GM21381 (cell line): ENCODE measurements around the gene PALLD.
"Not testable (repeated sequence)": the region's sequence is repeated elsewhere in the genome, so short reads cannot be mapped to it uniquely, and the experiment has no call there.

Experiments used
- ATAC-seq: cut with Tn5 transposase; IDR thresholded peaks from one replicate; pipeline ENCODE4 v1.9.1; 2021; ENCODE audit warnings: mild to moderate bottlenecking, moderate library complexity; ENCODE audit not compliant: unreplicated experiment

PALLD gene

DNA sequence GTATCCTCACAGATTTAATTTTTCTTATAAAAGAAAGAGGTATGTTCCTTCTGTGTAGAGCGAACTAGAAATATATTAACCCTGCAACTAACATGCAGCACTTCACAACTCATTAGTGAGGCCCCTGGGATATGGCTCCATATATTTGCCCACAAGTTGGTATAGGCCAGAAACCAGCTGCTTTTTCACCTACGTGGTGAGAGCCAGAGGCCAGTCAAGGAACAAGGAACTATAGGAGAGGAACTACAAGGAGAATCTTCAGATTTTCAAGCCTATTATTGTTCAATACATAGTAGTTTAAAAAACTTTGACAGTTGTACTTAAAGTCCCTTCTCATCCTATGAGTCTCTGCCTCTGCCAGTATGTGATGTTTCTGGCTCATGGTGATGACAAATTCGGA, 307.3 kb downstream of the PALLD start:
- ATAC-seq: no peak

GRCh38 chr4:168805341-168805740, 308.5 kb downstream of the PALLD start:
- ATAC-seq: no peak

GRCh38 chr4:168806247-168806646, 309.4 kb downstream of the PALLD start:
- ATAC-seq: not testable (repeated sequence)

- ATAC-seq: no peak
These were observed 314.4 kb downstream of the PALLD start for GRCh38 chr4:168811207-168811606.

GRCh38 chr4:168811786-168812651, 315.2 kb downstream of the PALLD start:
- ATAC-seq: no peak

GRCh38 chr4:168812806-168813205, 316.0 kb downstream of the PALLD start:
- no peak for ATAC-seq

GRCh38 chr4:168813890-168814289, 317.0 kb downstream of the PALLD start:
- ATAC-seq: no peak

DNA sequence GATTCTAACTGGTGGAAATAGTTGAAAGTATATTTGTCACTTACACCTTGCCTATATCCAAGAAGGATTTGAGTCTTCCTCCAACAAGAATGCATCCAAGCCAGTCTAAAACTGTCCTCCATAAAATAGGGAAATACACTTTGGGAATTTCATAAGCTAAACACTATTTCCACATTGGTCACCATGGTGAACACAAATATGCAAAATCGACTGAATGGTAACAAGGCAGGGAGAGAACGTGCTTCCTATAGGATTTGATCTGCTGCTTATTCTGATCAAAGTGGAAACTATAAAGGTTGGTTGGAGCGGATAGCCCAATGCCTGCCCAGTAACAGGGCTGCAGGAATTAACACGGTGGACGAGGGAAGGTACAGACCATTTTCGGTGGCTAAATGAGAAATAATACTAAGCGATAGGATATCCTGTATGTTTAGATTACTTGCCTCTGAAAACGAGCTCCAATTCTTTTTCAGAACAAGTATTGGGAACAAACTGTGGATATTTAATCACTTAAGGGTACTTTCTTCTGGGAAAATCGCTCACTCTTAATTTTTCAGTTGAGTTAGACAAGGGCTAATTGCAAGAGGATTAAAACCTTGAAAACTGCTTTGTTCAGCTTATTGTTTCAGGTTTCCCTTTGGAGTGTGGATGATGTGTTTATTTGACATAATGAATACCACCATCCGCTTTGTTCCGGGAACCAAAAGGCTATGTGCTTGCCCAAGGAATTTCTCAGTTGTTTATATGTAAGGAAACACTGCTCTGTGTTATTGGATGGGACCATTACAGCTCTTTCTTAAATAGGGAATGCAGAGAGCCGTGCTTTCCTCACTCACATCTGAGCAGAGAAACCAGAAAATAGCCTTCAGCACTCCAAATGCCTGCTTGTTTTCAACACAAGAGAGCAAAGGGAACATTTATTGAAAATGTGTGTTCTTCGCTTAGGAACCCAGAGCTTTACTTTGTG, 318.8 kb downstream of the PALLD start:
- ATAC-seq: no peak

GRCh38 chr4:168817370-168817769, 320.5 kb downstream of the PALLD start:
- ATAC-seq: no peak

DNA sequence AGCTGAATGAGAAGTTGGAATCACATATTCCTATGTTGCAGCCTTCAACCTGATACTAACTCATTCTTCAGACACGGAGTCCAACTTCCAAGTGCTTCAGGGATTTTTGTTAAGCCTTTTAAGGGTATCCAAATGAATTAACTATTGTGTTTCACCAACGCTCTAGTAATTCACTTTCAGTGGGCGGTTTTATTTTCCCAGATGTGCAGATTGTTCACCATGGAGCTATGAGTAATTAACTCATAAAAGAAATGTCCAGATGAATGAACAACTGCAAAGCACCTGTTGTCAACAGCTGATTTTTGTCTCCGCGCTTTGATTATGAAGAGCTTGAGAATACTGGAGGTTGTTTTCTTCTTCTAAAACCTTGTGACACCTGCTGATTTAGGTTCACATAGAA, 325.6 kb downstream of the PALLD start:
- no peak for ATAC-seq

DNA sequence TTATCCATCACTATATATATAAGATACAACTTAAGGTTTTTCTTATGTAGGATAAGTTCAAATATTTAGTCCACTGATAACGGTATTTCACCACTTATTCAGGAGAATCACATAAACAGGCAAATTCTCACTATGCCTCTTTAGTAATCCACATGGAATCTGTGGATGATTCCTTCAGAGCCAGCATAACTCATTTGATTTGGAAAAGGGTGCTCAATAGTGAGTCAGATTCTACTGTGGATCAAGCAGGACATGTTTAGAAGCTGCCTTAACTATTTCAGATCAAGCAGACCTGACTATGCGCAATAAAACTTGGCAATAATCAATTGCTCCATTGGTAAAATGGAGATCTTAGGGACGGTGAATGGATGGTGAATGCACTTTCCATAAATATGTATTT, 329.1 kb downstream of the PALLD start:
- no peak for ATAC-seq

DNA sequence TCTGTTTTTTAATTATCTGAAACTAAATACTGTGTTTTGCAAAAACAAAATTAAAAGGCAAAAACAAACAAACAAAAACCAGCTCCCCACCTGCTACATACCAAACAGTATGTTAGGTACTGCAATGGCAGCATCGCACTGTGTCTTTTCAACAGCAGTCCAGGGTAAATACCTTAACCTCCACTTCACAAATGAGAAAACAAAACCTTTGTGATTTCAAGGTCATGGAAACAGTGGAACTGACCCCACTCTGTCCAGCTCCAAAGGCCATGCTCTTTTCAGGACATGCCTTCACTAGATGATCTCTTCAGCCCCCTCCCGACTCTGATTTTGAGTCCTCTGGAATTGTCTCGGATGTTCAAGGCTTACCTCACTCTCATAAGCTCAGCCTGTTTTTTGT, 329.8 kb downstream of the PALLD start:
- no peak for ATAC-seq

DNA sequence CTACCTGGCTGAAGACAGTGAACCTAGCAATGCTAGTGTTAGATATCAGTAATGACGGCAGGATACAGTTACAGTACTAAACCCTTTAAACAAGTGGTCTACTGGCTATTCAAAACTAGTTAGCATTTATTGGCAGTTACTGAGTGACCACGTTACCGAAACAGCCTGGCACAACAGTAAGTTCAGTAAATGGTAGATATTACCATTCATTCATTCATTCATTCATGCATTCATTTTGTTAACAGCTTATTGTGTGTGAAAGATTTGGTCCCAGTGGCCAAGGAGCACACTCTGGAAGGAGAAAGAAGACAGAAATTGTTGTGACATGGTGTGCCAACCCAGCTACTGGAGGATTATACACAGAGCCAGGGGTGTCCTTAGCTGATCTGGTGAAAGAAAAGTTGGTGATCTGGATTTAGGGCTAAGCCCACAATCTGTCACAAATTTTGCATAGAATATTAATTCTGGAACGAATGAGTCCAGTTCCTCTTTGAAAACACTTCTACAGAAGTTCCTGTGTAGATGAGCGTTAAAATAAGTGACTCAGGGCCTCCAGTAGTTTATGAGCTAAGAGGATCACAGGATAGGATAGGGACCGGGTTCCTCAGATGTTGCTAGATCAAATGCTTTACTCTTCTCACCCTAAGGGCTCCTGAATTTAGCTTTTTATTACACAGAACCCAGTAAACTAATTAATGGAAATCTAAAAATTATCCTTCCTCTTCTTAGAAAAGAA, 334.1 kb downstream of the PALLD start:
- no peak for ATAC-seq

DNA sequence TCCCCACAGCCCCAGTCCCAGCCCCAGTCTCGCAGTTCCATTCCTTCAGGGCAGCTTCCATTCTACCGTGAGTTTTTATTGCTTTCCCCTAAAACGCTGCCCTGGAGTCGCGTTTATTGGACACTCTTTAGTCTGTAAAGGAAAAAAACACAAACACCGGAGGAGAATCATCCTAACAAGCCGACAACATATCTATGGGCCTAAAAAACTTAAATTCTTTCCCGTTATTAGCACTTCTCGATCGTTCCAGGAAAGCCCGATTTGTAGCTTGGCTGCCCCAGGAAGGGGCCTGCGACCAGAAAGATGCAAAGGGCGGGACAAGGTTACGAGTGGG, 334.7 kb downstream of the PALLD start:
- ATAC-seq: no peak

- peak; percentile 91 for ATAC-seq
These were observed 335.3 kb downstream of the PALLD start for GRCh38 chr4:168831919-168832762.

DNA sequence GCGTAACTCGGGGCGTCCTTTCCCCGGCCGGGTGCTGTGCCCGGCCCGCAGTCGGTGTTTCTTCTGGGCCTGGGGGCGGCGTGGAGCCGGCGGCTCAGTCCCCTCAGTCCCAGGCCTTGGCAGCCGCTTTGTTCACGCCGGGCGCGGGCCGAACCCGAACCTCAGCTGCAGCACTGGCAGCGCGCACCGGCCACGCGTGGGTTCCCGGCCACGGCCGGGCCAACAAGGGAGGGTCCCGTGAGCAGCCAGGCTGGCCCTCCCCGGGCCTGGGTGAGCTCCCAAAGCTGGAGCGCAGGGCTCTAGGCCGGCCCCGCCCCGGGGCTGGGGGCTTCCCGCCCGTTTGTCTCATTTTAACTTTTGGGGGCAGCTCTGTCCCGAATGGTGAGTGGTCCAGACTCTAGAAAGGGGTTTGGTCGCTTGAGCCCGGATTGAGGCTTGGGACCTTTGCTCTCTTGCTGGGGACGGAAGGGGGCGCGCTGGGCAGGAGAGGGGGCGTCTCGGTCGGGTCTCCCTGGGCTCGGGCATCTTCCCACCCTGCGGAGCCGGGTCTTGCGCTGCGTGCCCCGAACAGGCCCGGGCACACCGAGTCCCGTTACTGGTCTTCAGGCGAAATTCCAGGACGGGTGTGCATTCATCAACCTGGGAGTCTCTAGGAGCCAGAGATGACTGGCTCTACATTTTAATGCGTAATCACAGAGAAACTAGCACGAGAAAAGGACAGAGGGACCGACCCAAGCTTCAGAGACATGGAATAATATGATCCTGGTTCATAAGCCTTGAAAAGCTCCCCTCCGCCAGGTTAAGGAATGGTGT, 336.1 kb downstream of the PALLD start:
- ATAC-seq: no peak

- ATAC-seq: no peak
These were observed 337.0 kb downstream of the PALLD start for GRCh38 chr4:168833881-168834280.

DNA sequence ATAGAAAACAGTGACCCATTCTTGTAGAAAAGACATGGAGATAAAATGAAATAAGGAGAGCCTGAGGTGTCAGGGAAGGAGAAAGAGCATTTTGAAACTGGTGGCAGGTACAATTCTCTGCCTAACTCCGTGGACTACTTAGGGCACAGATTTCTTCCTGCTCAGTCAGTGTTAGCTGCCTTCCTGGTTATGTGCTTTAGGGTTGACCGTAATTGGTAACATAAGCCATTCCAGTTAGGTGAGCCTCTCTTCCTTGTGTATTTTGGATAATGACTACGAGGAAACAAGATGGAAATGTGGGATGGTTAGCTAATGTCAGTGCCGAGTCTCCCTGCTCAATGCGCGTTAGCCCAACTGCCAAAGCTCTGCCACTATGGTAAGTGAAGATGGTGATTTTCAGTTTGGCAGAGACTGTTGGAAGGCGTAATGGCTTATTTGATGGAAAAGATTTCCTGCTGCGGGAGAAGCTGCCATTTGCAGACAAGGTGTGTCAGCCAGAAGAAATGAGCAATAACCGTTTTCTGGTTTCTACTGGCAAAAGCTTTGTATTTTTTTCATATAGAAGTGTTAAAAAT, 339.1 kb downstream of the PALLD start:
- no peak for ATAC-seq

GRCh38 chr4:168836490-168836889, 339.6 kb downstream of the PALLD start:
- no peak for ATAC-seq
